Measurements from ENCODE around the gene CIPC.
A peak's percentile ranks its signal among the peaks of the same experiment; 100 is the strongest.

Gene CIPC

GRCh38 chr14:77103475-77103874 is 5.4 kb downstream of the CIPC start:
- no peak for DNase-seq (ENCODE audit: low read depth)

GRCh38 chr14:77103951-77104350 is 5.9 kb downstream of the CIPC start:
- DNase-seq (ENCODE audit: low read depth), result no peak

DNA sequence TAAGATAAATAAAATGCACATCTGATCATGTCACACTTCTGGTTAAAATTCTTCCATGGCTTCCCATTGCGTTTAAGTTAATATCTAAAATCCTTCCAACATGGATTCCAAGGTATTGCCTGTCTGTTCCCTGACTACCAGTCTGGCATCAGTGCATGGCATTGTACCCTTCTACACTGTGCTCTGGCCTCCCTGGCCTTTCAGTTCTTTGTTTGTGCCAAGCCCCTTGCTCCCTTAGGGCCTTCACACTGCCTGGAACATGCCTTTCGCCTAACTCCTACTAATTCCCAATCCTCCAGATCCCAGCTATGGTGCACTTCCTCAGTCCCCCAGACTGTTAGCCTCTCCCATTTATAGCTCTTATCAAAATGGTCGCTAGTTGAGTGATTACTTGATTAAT is 6.3 kb downstream of the CIPC start:
- no peak for DNase-seq (ENCODE audit: low read depth)

- DNase-seq (ENCODE audit: low read depth), result no peak
Measured at GRCh38 chr14:77105145-77105939, 7.3 kb downstream of the CIPC start.

GRCh38 chr14:77106666-77107065 is 8.6 kb downstream of the CIPC start:
- no peak for DNase-seq (ENCODE audit: low read depth)

- DNase-seq (ENCODE audit: low read depth), result no peak
Measured at GRCh38 chr14:77107228-77107627, 9.2 kb downstream of the CIPC start.

- DNase-seq (ENCODE audit: low read depth), result no peak
Measured at GRCh38 chr14:77108753-77109152, 10.7 kb downstream of the CIPC start.

DNA sequence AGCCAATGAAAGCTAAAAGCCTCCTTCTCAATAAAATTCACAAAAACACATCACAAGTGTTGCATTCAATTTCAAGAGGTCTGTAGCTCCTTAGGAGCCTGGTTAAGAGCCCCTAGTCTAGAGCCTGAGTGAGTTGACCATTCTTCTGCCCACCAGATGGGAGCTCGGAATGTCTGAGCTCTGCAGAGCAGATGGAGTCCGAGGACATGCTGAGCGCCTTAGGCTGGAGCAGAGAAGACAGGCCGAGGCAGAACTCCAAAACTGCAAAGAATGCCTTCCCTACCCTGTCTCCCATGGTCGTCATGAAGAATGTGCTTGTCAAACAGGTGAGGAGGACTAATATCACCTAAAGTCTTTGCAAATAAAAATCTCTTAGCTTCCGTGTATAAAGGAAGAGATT is 11.6 kb downstream of the CIPC start:
- no peak for DNase-seq (ENCODE audit: low read depth)

DNA sequence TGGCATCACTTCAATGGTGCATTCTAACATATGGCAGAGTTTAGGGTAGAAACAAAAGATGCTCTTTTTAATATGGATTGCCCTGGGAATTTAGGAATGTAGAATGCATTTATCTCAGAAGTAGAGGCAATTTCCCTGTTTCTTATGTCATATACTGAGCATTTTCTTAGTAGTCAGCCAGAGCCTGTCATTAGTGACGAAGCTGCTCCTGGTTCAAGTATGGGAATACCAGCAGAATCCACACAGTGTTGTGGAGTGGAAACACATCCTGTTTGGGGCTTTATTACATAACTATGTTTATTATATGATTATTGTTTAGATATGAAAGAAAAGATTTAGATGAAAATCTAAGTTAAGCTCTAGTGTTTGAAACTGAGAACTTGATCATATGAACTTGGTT is 12.2 kb downstream of the CIPC start:
- no peak for DNase-seq (ENCODE audit: low read depth)

GRCh38 chr14:77111021-77111420 is 13.0 kb downstream of the CIPC start:
- DNase-seq (ENCODE audit: low read depth), result no peak

DNA sequence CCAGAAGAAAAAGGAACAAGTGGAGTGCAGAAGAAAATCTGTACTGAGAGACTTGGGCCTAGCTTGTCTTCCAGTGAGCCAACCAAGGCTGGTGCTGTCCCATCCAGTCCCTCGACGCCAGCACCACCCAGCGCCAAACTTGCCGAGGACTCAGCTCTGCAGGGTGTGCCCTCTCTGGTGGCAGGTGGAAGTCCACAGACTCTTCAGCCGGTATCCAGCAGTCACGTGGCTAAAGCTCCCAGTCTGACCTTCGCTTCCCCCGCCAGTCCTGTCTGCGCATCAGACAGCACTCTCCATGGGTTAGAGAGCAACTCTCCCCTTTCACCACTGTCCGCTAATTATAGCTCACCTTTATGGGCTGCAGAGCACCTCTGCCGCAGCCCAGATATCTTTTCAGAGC is 15.6 kb downstream of the CIPC start:
- no peak for DNase-seq (ENCODE audit: low read depth)

DNA sequence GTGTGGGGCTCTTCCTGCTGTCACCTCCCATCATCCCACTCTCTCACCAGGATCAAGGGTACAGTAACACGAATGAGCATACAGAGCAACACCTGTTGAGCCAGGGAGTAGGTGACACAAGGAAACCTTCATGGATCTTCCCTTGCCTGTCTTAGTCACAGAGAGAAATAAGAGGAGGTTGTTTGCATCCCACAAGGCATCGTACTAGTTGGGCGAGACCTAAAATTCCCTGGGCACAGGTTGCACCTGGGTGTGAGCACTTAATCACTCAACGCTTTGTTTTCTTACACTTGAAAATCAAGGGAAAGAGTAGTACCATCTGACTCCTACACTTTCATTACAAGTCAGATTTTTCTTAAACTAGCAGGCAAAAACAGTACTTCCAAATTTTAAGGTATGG is 16.6 kb downstream of the CIPC start:
- DNase-seq (ENCODE audit: low read depth), result no peak

DNA sequence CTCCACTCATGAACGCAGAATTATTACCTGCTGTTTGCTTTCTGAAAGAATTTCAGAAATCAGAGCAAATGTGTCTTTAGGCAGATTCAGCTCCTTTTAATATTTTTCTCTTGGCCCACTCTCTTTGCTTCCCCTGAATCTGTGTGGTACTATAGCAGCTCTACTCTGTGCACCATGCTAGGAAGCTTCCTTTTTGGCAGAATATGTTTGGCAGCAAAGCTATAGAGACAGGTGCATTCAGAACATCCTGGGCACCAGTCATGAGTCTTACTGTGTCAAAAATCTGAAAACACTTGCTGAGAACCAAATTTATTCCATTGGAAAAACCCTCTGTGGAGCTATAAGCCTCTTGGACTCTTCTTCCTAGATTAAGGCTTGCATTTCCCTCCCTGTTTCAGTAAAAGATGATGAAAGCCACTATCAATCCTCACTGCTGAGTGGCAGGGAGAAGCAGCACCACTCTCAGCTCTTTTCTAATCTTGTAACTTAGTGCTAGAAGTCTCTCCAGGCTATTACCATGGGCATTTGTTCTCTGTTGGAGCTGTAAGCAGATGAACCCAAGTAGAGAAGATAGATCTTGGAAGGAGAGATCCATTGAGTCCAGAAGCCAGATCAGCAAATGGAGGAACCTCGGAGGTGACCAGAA is 18.2 kb downstream of the CIPC start:
- no peak for DNase-seq (ENCODE audit: low read depth)

- DNase-seq (ENCODE audit: low read depth), result no peak
Measured at GRCh38 chr14:77119851-77120250, 21.8 kb downstream of the CIPC start.

DNA sequence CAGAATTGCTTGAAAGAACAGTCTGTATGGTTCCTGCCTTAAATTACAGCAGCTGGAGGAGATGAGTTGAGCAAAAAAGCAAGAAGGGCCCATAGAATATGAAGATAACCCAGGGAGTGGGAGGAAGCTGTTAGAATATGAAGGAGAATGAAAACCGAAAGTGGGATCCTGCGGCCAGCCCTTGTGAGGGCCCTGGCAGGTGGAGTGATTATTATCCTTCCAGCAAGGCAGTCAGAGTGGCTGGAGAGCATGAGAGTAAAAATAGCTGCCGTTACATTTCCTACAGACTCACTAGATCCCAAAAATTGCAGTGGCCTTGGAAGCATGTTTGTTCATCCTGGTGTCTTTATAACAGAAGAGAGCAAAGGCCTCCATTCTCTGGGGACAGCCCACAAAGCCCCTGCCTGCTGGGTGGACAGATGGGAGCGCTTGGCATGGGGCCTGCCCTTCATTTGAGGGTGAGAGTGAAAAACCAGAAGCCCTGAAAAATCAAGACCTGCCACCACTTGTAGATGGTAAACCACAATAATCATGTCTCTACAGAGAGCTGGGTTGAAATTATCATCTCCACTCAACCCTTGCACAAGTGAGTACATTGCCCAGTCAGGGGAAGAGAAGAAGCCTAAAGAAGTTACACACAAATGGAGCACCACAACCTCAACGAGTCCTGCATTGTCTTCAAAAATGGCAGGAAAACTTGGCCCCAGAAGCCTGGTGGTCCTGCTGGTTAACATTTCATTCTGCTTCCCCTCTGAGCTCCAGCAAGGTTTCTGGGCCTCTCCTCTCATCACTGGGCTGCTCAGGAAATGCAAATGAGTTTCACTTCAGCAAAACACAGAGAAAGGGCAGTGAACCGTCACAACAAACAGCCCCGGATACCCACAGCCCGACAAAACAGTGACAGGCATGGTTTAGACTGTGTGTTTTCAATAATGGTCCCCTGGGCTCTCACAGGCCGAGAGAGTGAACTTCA is 23.0 kb downstream of the CIPC start:
- no peak for DNase-seq (ENCODE audit: low read depth)

DNA sequence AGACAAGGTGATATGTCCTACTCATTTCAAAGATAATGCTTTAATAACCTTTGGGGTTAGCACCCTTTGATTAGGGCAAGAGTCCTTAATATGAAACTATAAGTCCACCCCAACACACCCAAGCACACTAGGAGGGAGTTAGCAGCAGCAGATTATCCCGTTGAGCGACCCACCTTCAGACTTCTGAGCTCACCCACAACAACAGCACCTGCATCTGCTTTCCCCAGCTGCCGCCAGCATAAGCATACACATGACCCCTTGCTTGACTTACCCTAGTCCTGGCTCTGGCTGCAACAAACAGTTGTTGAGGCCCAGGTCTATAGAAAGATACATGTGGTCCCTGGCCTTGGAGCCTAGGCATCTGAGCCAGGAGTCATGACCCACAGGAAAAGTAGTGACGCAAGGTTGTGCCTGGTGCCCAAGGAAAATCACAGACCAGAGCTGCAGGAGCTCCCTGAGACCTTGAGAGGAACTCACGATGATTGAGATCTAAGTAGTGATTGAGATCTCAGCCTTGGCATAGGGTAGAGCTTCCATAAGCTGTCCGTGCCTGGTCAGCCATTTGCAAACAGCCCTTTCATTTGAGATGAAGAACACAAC is 24.6 kb downstream of the CIPC start:
- no peak for DNase-seq (ENCODE audit: low read depth)

- no peak for DNase-seq (ENCODE audit: low read depth)
Measured at GRCh38 chr14:77123381-77124325, 25.6 kb downstream of the CIPC start.

DNA sequence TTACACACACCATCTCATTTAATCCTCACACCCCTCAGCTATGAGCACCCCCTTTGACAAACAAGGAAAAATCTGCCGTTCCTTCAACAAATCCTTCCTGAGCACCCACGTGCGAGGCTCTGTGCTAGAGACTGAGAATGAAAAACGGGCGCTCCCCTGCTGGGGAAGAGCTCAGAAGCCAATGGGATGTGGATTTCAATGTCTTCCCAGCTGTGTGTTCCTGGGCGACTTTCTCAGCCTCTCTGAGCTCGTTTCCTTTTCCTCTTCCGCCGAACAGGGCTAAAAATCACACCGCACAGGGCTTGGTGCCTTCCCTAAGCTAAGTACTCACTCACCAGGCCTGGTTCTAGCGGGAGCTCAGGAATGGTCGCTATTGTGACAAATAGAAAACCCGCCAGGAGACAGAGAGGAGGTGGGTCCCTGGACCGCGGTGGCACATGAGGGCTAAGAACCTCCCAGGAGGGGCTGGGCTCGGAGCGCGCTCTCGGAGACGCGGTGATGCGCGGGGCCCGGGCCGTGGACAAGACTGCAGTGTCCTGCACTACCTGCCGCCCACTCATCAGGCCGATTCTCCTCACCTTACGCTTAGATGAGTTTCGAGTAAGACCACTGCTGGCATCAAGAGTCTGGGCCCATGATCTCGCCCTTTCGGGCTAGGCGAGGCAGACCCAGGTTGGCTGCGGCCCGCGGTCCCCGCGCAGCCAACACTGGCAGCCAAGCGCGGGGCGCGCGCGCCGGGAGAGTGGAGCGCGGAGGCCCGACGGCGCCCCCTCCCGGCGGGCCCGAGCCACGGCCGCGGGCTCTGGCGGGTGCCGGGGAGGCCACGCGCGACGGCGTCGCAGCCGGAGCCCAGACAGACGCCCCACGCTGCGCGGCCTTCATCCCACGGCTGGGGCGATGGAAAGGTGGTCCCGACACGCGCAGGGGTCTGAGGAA is 26.6 kb downstream of the CIPC start:
- DNase-seq (ENCODE audit: low read depth), result peak; percentile 8

GRCh38 chr14:77125281-77125801 is 27.3 kb downstream of the CIPC start:
- DNase-seq (ENCODE audit: low read depth), result no peak

Measured in stromal cell of bone marrow (primary cell).